ENCODE measurements around the gene DAB1.

DAB1 gene

GRCh38 chr1:57157818-57158603 lies 265.8 kb downstream of the DAB1 start:
- DNase-seq: no peak
- in situ Hi-C loops (cut with MboI; ENCODE audit: low pct_unique_long_range_greater_than_20kb, low sequenced_read_pairs): no loop called here

- in situ Hi-C loops (cut with MboI; ENCODE audit: low pct_unique_long_range_greater_than_20kb, low sequenced_read_pairs): no loop called here
- DNase-seq: no peak
Measured at GRCh38 chr1:57156907-57157306, 267.0 kb downstream of the DAB1 start.

- in situ Hi-C loops (cut with MboI; ENCODE audit: low pct_unique_long_range_greater_than_20kb, low sequenced_read_pairs): no loop called here
- no peak for DNase-seq
Measured at GRCh38 chr1:57146100-57146499, 277.8 kb downstream of the DAB1 start.

- no peak for DNase-seq
- in situ Hi-C loops (cut with MboI; ENCODE audit: low pct_unique_long_range_greater_than_20kb, low sequenced_read_pairs): no loop called here
Measured at GRCh38 chr1:57142999-57143398, 280.9 kb downstream of the DAB1 start.

- no peak for DNase-seq
- in situ Hi-C loops (cut with MboI; ENCODE audit: low pct_unique_long_range_greater_than_20kb, low sequenced_read_pairs): no loop called here
Measured at GRCh38 chr1:57142169-57142568, 281.7 kb downstream of the DAB1 start.

GRCh38 chr1:57138432-57139078 lies 285.3 kb downstream of the DAB1 start:
- DNase-seq: no peak
- in situ Hi-C loops (cut with MboI; ENCODE audit: low pct_unique_long_range_greater_than_20kb, low sequenced_read_pairs): no loop called here

GRCh38 chr1:57137980-57138379 lies 285.9 kb downstream of the DAB1 start:
- in situ Hi-C loops (cut with MboI; ENCODE audit: low pct_unique_long_range_greater_than_20kb, low sequenced_read_pairs): no loop called here
- no peak for DNase-seq

- in situ Hi-C loops (cut with MboI; ENCODE audit: low pct_unique_long_range_greater_than_20kb, low sequenced_read_pairs): no loop called here
- DNase-seq: no peak
Measured at GRCh38 chr1:57134803-57135202, 289.1 kb downstream of the DAB1 start.

- in situ Hi-C loops (cut with MboI; ENCODE audit: low pct_unique_long_range_greater_than_20kb, low sequenced_read_pairs): no loop called here
Measured at GRCh38 chr1:57133686-57134085, 290.2 kb downstream of the DAB1 start.

GRCh38 chr1:57132993-57133622 lies 290.8 kb downstream of the DAB1 start:
- in situ Hi-C loops (cut with MboI; ENCODE audit: low pct_unique_long_range_greater_than_20kb, low sequenced_read_pairs): no loop called here

More at GRCh38 chr1:57133686-57134085, 290.2 kb downstream of the DAB1 start:
- no peak for DNase-seq

GRCh38 chr1:57131701-57132394 lies 292.0 kb downstream of the DAB1 start:
- in situ Hi-C loops (cut with MboI; ENCODE audit: low pct_unique_long_range_greater_than_20kb, low sequenced_read_pairs): no loop called here
- no peak for DNase-seq

More at GRCh38 chr1:57132993-57133622, 290.8 kb downstream of the DAB1 start:
- no peak for DNase-seq

GRCh38 chr1:57131257-57131656 lies 292.6 kb downstream of the DAB1 start:
- DNase-seq: no peak
- in situ Hi-C loops (cut with MboI; ENCODE audit: low pct_unique_long_range_greater_than_20kb, low sequenced_read_pairs): no loop called here

GRCh38 chr1:57129865-57130264 lies 294.0 kb downstream of the DAB1 start:
- DNase-seq: no peak

GRCh38 chr1:57127976-57128375 lies 295.9 kb downstream of the DAB1 start:
- no peak for DNase-seq
- in situ Hi-C loops (cut with MboI; ENCODE audit: low pct_unique_long_range_greater_than_20kb, low sequenced_read_pairs): no loop called here

More at GRCh38 chr1:57129865-57130264, 294.0 kb downstream of the DAB1 start:
- in situ Hi-C loops (cut with MboI; ENCODE audit: low pct_unique_long_range_greater_than_20kb, low sequenced_read_pairs): no loop called here

GRCh38 chr1:57124768-57125446 lies 299.0 kb downstream of the DAB1 start:
- no peak for DNase-seq
- in situ Hi-C loops (cut with MboI; ENCODE audit: low pct_unique_long_range_greater_than_20kb, low sequenced_read_pairs): no loop called here

- in situ Hi-C loops (cut with MboI; ENCODE audit: low pct_unique_long_range_greater_than_20kb, low sequenced_read_pairs): no loop called here
- DNase-seq: no peak
Measured at GRCh38 chr1:57124170-57124569, 299.7 kb downstream of the DAB1 start.

- in situ Hi-C loops (cut with MboI; ENCODE audit: low pct_unique_long_range_greater_than_20kb, low sequenced_read_pairs): no loop called here
- DNase-seq: no peak
Measured at GRCh38 chr1:57122031-57122430, 301.8 kb downstream of the DAB1 start.

- DNase-seq: no peak
- in situ Hi-C loops (cut with MboI; ENCODE audit: low pct_unique_long_range_greater_than_20kb, low sequenced_read_pairs): no loop called here
Measured at GRCh38 chr1:57118948-57119603, 304.8 kb downstream of the DAB1 start.

- in situ Hi-C loops (cut with MboI; ENCODE audit: low pct_unique_long_range_greater_than_20kb, low sequenced_read_pairs): no loop called here
Measured at GRCh38 chr1:57117753-57118152, 306.1 kb downstream of the DAB1 start.

More at GRCh38 chr1:57117753-57118152, 306.1 kb downstream of the DAB1 start:
- DNase-seq: no peak
